ENCODE measurements around the gene HNF1B.
"Not testable (repeated sequence)": the region's sequence is repeated elsewhere in the genome, so short reads cannot be mapped to it uniquely, and the experiment has no call there.

HNF1B gene

DNA sequence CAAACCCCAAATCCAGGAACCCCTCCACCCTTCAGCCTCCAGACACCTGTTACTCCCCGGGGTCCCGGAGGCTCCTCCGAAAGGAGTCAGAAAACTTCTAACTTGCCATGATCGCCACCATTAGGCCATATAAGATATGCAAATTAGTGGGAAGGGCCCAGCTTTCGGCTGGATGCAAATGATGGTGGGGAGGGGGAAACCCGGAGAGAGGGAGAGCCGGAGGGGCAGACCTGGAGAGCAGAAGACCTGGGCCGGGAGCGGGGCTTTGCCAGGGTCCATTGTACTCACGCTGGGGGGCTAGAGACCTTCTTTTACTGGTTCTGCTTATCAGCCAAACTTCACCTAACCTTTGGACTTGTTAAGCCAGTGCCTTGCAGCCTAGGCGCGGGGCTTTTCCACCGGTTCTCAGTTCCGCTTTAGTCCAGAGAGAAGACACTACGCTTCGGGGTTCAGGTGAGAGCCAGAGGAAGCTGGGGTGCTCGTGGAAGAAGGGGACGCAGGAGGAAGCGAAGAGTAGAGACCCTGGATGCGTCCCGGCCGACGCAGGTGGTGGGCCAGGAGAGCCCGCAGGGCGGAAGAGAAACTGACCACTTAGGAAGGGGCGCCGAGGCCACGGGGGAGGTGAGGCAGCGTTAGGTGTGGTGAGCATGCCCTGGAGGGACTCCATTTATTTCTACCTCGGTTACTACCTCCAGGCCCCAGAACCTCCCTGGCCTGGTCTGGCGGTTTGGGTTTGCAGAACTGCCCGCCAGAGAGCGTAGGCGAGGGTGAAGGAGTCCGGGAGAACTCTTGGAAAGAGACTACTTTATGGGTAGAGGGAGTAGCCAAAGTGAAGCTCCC is at the start of gene HNF1B:
TSS of gene HNF1B (minus strand) at position 99 of the 840 bp plus-strand sequence. CDS start 175 bp downstream, outside the sequence.
- DNase-seq (ENCODE audit: low read depth in 2 of 2) = no peak

DNA sequence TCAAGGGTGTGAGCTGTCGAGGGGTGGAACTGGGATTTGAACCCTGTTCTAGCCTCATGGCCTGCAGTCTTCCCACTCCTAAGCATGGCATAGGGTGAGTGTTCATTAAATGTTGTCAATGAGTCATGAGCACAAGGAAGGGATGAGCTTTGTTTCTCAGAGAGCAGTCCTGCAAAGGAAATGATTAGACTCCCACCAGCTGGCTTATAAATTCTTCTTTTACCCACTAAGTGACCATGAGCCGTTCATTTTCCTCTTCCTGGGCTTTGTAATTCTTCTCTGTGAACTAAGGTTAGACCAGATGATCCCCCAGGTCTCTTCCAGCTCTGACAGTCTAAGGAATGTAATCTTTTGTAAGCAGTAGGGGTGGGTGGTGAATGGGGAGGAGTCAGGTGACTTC is 47.9 kb upstream of the HNF1B start:
- no peak for DNase-seq (ENCODE audit: low read depth in 2 of 2)

DNA sequence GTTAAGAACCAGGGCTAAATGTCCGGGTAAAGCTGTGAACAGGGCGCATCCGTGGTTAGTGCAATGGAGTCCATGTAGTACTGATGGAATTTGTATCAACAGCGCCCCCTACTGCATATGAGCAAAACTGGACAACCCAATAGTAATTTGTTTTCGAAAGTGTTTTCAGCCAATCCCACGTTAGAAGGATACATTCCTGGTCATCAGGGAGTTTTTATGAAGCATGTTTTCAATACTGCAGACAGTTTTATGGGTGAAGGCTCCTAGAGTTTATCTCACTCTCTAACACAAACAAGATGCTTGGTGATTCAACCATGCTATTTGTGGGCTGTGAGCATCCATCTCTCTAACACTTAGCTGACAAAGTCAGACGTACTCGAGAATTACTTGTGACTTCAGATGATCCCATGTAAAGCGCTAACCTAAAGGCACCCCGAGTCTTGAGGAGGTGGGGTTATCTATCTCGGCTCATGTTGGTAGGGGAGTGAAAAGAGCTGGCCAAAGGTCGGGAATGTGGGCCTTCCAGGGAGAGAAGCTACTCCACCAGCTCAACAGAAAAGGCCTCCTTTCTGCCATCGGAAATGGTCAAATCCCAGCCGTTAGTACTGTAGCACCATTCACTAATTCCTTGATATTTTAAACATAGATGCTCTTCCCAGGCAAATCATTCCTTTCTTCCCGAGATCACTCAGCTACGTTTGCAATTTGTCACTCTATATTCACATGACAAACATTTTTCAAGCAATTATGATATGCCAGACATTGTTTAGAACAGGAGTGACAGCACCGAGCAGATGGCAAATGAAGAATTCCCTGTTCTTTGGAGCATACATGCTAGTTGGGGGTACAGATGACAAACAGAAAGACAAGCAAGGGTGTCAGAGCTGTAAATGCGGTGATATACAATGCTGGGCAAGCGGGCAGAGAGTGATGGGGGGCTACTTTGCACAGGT is 46.9 kb upstream of the HNF1B start:
- DNase-seq (ENCODE audit: low read depth in 2 of 2) = peak; percentile 5 to 16

DNA sequence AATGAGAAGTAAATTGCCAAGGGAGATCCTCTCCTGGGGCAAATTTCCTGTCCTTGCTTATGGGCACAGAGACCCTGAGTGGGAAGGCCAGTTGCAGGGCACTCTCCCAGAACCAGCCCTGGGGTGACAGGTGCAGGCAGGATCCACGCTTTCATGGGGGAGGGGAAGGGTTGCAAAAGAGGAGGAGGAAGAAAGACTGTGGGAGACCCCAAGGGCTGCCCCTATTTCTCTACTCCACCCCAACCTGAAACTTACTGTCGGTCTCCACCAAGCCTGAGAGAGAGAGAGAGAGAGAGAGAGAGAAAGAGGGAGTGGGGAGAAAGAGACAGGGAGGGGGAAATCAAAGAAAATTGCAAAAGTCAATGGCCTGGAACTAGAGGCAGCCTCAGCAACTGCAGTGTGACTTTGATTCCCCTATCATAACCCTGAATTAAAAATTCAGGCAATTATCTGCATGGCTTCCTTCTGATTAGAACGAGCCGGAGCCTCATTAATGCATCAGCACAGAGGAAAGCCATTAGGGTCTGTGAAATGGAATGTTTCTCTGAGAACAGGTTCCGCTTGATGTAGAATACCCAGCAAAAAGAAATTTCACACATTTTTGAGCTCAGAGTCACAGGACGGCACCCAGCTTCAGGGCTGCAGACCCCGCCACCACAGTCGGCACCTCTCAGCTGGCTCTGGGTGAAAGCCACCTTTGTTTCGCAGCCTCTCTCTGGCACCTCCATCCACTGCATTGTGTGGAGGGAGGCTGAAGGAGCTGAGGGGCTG is 45.1 kb upstream of the HNF1B start:
- no peak for DNase-seq (ENCODE audit: low read depth in 2 of 2)

DNA sequence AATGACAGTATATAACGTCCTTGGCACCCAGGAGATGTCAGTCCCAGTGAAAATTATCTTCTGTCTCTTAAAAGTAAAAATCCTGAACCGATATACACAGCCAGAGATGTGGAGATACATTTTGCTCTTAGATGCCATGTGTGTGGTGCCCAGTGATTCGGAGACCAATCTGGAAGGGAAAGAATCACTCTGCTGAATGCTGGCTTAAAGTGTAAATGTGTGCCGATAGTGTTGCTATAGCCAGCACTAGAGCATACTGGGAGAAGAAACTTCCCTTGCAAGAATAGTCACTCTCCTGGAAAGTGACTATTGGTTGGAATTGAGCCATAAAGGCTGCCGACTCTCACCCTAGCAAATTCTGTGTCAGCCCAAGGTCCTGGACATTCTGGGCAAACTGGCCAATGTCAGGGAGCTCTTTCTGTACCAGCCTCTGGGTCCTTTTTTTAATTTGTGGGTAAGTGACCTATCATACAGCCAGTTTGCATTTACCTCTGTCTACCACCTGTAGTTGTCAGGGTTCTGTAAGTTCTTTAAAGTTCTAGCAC is 44.2 kb upstream of the HNF1B start:
- no peak for DNase-seq (ENCODE audit: low read depth in 2 of 2)

DNA sequence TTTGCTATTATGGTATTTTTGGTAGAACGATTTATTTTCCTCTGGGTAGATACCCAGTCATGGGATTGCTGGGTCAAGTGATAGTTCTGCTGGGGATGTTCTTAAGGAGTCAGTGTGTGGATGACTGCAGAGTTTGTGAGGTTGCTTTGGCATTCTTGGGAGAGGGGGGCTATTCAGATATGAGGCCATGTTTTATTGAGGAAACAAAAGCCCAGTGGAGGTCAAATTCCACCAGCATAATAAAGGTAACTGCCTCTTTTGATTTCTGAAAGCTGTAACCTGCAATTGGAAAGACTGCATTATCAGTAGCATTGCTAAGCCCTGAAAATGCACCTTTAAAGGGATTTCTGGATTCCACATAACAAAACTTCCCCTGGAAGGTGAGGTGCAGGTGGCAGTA is 43.7 kb upstream of the HNF1B start:
- no peak for DNase-seq (ENCODE audit: low read depth in 2 of 2)

- no peak for DNase-seq (ENCODE audit: low read depth in 2 of 2)
These were observed 42.3 kb upstream of the HNF1B start for GRCh38 chr17:37787055-37787757.

DNA sequence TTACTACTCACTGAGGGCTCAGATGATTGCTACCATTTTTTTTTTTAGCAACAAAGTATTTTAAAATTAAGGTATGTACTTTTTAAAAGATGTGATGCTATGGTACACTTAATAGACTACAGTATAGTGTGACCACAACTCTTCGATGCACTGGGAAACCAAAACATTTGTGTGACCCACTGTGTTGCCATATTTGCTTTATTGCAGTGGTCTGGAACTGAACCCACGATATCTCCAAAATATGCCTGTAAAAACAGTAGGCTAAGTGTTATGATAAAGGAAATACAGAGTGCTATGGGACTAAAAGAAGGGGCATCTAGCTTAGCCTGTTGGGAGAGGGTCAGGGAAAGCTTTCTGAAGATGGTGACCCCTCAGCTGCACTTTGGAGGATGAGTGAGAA is 41.6 kb upstream of the HNF1B start:
- DNase-seq (ENCODE audit: low read depth in 2 of 2) = no peak

GRCh38 chr17:37782460-37782859 is 37.6 kb upstream of the HNF1B start:
- not testable (repeated sequence) for DNase-seq (ENCODE audit: low read depth in 2 of 2)

DNA sequence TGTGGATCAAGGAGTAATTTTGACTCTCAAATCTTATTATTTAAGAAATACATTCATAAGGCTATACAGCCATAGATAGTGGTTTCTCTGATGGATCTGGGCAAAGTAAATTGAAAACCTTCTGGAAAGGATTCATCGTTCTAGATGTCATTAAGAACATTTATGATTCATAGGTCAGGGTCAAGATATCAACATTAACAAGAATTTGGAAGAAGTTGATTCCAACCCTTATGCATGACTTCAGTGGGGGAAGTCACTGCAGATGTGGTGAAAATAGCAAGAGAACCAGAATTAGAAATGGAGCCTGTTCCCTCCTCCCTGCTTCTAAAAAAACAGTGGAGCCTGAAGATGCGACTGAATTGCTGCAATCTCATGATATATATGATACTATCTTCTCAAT is 36.6 kb upstream of the HNF1B start:
- no peak for DNase-seq (ENCODE audit: low read depth in 2 of 2)

DNA sequence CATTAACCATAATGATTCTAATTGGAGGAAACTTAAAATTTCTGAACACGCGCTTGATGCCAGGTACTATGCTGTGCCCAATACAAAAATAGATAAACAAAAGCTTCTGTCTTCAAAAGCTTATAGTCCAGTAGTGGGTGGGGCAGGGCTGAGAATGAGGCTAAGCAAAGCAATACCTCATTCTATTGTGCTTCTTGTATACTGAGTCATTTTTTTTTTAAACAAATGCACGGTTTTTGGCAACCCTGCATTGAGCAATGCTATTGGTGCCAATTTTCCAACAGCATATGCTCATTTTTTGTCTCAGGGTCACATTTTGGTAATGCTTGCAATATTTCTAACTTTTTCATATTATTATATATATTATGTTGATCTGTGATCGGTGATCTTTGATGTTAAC is 34.7 kb upstream of the HNF1B start:
- no peak for DNase-seq (ENCODE audit: low read depth in 2 of 2)

GRCh38 chr17:37774504-37774903 is 29.6 kb upstream of the HNF1B start:
- DNase-seq (ENCODE audit: low read depth in 2 of 2) = peak; percentile 16 to 36

DNA sequence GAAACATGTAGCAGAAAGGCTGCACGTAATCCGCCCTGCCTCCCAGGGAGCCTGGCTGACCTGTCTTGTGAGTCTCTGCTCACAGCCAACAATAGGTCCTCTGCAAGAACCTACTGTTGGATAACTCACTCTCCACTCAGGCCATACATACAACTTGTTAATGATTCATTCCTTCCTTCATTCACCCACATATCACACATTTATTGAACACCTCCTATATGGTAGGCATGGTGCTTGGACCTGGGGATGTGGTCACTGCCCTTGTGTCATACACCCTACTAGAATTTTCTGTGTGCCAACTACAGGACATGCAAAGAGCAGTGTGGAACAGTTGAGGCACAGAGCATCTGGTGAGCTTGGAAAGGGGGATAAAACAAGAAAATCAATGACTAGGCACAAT is 28.1 kb upstream of the HNF1B start:
- DNase-seq (ENCODE audit: low read depth in 2 of 2) = no peak

DNA sequence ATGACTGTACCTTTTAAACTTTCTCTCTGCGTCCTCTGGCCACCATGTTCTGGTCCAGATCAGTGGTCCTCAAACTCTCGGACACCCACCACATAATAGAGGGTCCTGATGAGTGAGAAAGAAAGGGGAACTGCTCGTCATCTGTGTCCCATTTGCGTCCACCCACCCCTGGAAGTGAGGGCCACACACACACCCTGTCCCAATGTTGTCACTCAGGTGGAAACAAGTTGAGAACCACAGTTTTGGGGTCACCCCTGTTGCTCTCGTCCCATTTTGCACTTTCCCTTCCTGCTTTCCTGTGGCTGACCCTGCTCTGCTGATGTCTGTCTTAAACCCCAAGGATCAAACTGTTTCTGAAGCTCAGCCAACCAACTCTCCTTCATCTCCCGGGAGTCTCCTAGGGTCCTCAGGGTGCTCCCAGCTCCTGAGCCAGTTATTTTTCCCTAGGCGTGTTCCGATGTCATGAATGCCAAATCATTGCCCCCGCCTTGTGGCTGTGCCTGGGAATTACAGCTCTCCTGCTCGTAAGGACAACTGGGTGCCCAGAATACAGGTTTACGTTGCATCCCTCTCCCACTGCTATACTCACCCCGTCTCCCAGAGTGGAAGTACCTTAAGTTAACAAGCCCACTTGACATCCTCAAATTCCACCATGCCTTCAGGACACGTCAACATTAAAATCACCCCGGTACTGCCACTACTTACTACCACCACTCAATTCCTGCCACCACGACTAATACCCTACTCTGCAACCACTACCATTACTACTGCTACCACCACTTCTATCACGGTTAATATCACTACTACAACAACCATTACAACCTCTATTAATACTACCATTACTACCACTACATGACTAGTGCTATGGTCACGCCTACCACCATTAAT is 26.0 kb upstream of the HNF1B start:
- peak in 1 of 2 donors; percentile 11 for DNase-seq (ENCODE audit: low read depth in 2 of 2)

DNA sequence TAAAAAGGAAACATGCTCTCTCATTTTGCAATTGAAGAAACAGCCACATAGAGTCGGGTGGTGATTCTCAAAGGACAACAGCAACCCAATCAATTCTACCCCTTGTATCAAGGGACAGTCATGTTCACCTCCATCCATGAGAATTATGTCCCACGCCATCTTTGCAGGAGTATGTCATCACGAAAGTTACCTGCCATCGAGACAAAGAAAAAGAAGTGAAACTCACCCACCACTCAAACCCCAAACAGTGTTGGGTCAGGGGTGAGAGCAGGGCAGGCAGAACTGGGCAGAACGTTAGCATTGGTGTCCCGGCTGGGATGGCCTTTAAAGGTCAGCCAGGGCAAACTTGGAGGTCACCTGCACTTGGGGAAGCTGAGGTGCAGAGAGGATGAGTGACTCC is 24.2 kb upstream of the HNF1B start:
- no peak for DNase-seq (ENCODE audit: low read depth in 2 of 2)

GRCh38 chr17:37768438-37768837 is 23.6 kb upstream of the HNF1B start:
- no peak for DNase-seq (ENCODE audit: low read depth in 2 of 2)

- DNase-seq (ENCODE audit: low read depth in 2 of 2) = no peak
These were observed 22.1 kb upstream of the HNF1B start for GRCh38 chr17:37766971-37767370.

DNA sequence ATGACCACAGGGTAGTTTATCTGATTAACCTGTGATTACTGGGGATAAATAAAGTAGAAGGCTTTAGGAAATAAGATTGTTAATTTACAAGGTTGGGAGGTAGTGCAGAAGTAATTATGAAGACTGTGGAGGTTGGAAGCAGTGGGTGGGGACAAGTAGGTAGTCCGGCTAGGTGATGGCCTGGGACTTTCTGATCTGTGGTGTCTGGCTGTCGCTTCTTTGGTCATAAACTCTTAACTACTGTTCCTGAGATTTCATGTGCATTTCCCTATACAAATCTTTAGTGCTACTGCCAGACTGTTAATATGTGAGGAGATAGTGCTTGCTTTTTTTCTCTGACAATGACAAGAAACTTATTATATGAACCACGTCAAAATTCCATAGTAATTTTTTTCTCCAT is 19.5 kb upstream of the HNF1B start:
- no peak for DNase-seq (ENCODE audit: low read depth in 2 of 2)

GRCh38 chr17:37762666-37763065 is 17.8 kb upstream of the HNF1B start:
- DNase-seq (ENCODE audit: low read depth in 2 of 2) = no peak

- DNase-seq (ENCODE audit: low read depth in 2 of 2) = no peak
These were observed 17.1 kb upstream of the HNF1B start for GRCh38 chr17:37761961-37762360.

Measured in stimulated activated CD8-positive, alpha-beta memory T cell treated with anti-CD3 and anti-CD28 coated beads, Interleukin-15, amount 100 ng/mL, for 48 hours (primary cell).